Glomerular endothelial cell (primary cell): ENCODE results near the gene RUSC2. TPM values are rescaled to one million over a fixed set of nuclear protein-coding genes. Genes with fewer than 3 reads are reported as not detected.
"Not testable (repeated sequence)": the region's sequence is repeated elsewhere in the genome, so short reads cannot be mapped to it uniquely, and the experiment has no call there.

ENCODE experiments used
- DNase-seq: peaks from one replicate; pipeline ENCODE4 v3.0.0-alpha.2; 2011; ENCODE audit warnings: low read depth, low spot score; ENCODE audit errors: extremely low read depth
- total RNA-seq: library from RNA; depleted of rRNA; stranded (reverse); fragments of >200 nt; gene quantifications from 2 replicates; pipeline ENCODE4 v1.2.3, GENCODE V29; 2015

The RUSC2 gene
- total RNA-seq, 1 donor from 2014 or later: 42.5 TPM

DNA sequence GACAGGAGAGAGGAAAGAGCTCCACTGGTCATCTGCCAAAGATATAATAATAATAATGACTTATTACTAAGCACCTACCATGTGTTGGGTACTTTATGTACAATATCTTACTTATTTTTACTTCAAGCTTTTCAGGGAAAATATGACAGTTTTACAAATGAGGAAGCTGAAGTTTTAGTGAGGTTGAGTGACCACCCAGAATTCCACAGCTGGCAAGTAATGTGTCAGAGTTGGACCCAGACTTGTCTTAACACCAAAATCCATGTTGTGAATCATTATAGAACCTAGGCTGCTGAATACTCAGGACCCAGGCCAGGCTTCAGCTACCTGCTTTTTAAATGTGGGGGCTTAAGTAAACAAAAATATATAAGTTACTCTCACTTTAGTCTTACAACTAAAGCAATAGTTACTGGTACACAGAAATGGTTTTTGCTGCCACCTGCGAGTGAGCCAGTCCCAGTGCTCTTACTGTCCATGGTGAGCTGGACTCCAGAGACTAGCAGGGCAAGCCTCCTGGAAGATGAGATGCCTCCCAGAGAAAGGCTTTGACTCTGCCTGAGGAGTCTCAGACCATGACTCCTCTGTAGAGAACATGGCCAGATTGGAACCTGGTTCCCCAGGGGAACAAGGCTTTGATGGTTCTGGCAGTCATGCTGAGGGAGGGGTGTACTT, 29.9 kb downstream of the RUSC2 start:
- no peak for DNase-seq

DNA sequence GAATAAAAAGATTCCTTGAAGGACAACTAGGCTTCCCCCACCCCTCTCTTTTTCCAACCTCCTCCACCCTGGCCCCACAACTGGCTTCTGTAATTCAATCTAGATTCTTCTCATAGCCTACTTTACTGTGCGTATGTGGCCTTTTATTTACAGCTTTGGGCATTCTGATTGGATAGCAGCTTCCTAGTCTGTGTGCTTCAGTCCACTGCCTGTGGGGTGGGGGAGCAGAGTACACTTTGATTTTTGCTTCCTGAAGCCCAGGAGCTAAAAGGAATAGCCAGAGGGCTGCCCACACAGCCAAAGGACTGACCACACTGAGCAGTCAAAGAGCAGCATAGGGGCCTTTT, 30.4 kb downstream of the RUSC2 start:
- DNase-seq: no peak

DNA sequence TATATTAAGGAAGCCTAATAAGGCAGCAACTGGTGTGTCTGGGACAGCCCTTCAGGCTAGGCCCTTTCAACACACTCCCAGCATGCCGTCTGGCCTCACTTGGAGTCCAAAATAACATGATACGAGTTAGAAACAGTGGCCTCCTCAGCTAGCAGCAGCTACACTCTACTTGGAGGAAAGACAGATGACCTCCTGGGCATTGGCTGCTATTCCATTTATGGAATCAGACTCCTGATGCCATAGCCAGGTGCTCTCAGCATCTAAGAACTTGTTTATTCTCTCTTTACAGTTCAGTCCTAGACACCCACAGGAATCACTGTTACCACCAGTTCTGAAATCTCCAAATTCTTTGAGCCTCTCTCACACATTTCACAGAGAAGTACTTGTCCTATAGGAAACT, 31.8 kb downstream of the RUSC2 start:
- no peak for DNase-seq

DNA sequence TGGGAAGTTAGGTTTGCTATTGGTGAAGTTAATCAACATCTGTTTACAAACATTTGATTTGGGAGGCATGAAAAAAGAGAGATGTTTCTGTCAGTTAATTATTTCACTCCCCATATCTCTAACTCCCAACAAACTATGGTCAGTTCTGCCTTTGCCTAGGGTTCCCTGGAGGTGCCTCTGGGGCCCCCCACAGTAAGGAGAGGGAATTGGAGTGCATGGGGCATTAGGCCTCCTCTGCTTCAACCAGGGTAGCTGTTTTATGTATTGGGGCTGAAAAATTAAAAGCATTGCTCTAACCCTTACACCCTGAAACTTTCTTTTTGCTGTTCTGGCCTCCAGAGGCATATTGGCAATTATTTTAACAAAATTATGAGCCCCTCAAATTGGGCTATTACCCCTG, 32.3 kb downstream of the RUSC2 start:
- no peak for DNase-seq

DNA sequence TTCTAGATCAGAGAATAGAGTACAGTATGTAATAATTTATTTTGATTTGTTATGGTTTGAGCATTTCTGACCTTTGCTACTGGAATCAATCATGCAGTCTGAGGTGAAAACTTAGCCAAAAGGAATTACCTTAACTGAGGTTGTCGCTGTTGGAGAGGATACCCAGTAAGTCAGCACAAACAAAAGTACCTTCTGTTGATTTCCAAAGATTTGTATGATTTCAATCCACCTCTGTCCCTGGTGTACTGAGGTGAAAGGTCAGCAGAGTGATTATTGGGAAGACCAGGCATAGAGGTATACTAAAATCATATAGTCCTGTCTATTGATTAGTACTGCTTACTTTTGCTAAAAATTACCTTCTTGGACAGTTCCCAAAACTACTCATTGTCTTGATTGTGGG, 32.8 kb downstream of the RUSC2 start:
- no peak for DNase-seq

DNA sequence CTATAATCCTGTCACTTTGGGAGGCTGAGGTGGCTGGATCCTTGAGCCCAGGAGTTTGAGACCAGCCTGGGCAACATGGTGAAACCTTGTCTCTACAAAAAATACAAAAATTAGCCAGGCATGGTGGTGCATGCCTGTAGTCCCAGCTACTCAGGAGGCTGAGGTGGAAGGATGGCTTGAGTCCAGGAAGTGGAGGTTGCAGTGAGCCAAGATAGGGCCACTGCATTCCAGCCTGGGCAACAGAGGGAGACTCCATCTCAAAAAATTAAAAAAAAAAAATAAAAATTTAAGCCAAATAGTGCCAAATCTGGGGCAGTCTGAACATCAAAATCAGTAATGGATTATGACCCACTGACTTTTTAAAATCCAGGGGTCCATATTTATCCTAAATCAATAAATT, 33.6 kb downstream of the RUSC2 start:
- DNase-seq: not testable (repeated sequence)

- DNase-seq: no peak
Measured at GRCh38 chr9:35526087-35526801, 36.3 kb downstream of the RUSC2 start.

- no peak for DNase-seq
Measured at GRCh38 chr9:35529161-35529823, 39.4 kb downstream of the RUSC2 start.

- no peak for DNase-seq
Measured at GRCh38 chr9:35533398-35533797, 43.5 kb downstream of the RUSC2 start.

DNA sequence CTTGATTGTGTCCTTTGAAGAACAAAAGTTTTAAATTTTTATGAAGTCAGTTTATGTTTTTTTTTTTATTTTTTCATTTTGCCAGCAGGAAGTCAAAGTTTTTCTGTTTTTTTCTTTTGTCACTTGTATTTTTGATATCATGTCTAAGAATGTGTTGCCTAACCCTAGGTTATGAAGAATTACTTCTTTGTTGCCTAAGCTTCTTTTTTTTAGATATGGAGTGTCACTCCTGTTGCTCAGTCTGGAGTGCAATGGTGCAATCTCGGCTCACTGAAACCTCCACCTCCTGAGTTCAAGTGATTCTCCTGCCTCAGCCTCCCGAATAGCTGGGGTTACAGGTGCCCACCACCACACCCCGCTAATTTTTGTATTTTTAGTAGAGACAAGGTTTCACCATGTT, 45.0 kb downstream of the RUSC2 start:
- not testable (repeated sequence) for DNase-seq

DNA sequence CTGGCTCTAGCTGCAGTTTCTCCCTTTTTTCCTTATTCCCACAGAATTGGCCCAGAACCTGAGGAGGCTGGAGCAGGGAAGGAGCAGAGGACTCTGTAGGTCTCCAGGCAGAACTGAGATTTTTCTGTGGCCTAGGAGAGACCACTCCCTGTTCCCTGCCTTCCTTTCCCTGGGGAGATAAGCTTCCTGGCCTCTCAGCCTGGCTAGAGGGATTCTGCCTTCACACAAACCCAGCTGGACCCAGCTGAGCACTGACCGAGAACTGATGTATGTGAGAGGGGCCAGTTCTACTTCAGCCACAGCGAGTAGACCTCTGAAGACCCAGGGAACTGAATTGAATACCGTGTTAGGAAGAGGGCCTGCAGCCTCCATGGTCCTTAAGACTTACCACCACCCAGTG, 48.0 kb downstream of the RUSC2 start:
- no peak for DNase-seq

- DNase-seq: no peak
Measured at GRCh38 chr9:35538361-35539234, 48.7 kb downstream of the RUSC2 start.

Other genes with a start within 250 kb of the RUSC2 start
- 12.5 and 19.4 TPM in 2 replicates for gene TESK1, start 115.2 kb downstream of the RUSC2 start, total RNA-seq
- gene CD72, start 128.3 kb downstream of the RUSC2 start, total RNA-seq: 1.3 TPM in 1 of 2 replicates, not detected in the other
- gene SIT1, start 160.8 kb downstream of the RUSC2 start, total RNA-seq: not detected in 2 replicates
- 2,917 and 4,459 TPM in 2 replicates for gene RMRP, start 167.9 kb downstream of the RUSC2 start, total RNA-seq
- gene CCDC107, start 168.2 kb downstream of the RUSC2 start, total RNA-seq: 18.5 and 18.6 TPM in 2 replicates
- gene ARHGEF39, start 175.1 kb downstream of the RUSC2 start, total RNA-seq: 0.39 and 0.58 TPM in 2 replicates
- 0.15 TPM in 1 of 2 replicates, not detected in the other for gene CA9, start 183.8 kb downstream of the RUSC2 start, total RNA-seq
- 290 and 300 TPM in 2 replicates for gene TPM2, start 199.8 kb downstream of the RUSC2 start, total RNA-seq
- 347 and 424 TPM in 2 replicates for gene TLN1, start 242.1 kb downstream of the RUSC2 start, total RNA-seq
- 77.0 and 78.6 TPM in 2 replicates for gene CREB3, start 242.6 kb downstream of the RUSC2 start, total RNA-seq